ENCODE results near the gene DMGDH. TPM values are rescaled to one million over a fixed set of nuclear protein-coding genes. Genes with fewer than 3 reads are reported as not detected.

DMGDH gene
- total and polyA plus RNA-seq, 8 donors: 0.38 to 5.3 (median 1.8) TPM; not detected in 1

DNA sequence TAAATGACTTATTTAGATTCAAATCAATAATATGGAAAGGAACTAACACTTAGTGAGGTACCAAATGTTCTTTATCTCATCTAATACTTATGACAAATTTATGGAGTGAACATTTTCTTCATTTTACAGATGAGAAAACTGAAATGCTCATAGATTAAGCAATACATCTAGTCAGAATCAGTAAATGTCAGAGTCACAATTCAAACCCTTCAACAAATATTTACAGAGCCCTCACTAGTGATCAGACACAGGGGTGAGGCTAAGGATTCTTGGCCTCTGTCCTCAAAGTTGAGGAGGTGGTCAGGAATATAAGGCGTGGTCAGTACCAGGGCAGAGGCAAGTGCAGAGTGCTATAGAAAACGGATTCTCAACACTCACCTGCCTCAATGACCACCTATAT lies 54.8 kb downstream of the DMGDH start:
- peaks cover 0 to 14% (median 0%) of the 10 kb centered on the region in 4 donors for H3K9me3 ChIP-seq
- no peak overlapping the region for H3K4me3 ChIP-seq
- WGBS, 5 donors: 78 to 88% (median 83%) methylated on average over 2 of the region's 2 CpGs
- H3K36me3 ChIP-seq: no peaks in the 10 kb centered on the region
- no peak for TF ChIP-seq POLR2AphosphoS5 (IDR thresholded peaks at IDR 0.05)
- TF ChIP-seq EP300 (IDR thresholded peaks at IDR 0.05): no peak
- no peak for TF ChIP-seq POLR2A (IDR thresholded peaks at IDR 0.05)
- no peak for TF ChIP-seq CTCF (IDR thresholded peaks at IDR 0.05)
- DNase-seq: no peak
- no peak overlapping the region for H3K27ac ChIP-seq
- H3K4me1 ChIP-seq: no peaks in the 10 kb centered on the region
- no peaks in the 10 kb centered on the region for H3K27me3 ChIP-seq
- intact Hi-C loops (cut with DNase I; ENCODE audit: low total_unique reads): no loop called here

DNA sequence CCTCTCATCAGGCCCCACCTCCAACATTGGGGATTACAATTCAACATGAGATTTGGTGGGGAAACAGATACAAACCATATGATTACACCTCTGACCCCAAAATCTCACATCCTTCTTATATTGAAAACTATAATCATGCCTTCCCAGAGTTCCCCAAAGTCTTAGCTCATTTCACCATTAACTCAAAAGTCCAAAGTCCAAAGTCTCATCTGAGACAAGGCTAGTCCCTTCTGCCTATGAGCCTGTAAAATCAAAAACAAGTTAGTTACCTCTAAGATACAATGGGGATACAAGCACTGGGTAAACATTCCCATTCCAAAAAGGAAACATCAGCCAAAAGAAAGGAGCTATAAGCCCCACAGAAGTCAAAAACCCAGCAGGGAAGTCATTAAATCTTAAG lies 57.6 kb downstream of the DMGDH start:
- TF ChIP-seq POLR2A (IDR thresholded peaks at IDR 0.05) (no peak), CTCF (IDR thresholded peaks at IDR 0.05) (no peak), EP300 (IDR thresholded peaks at IDR 0.05) (no peak), POLR2AphosphoS5 (IDR thresholded peaks at IDR 0.05) (no peak)
- peaks cover 0 to 14% (median 0%) of the 10 kb centered on the region in 4 donors for H3K9me3 ChIP-seq
- intact Hi-C loops (cut with DNase I; ENCODE audit: low total_unique reads): no loop called here

DNA sequence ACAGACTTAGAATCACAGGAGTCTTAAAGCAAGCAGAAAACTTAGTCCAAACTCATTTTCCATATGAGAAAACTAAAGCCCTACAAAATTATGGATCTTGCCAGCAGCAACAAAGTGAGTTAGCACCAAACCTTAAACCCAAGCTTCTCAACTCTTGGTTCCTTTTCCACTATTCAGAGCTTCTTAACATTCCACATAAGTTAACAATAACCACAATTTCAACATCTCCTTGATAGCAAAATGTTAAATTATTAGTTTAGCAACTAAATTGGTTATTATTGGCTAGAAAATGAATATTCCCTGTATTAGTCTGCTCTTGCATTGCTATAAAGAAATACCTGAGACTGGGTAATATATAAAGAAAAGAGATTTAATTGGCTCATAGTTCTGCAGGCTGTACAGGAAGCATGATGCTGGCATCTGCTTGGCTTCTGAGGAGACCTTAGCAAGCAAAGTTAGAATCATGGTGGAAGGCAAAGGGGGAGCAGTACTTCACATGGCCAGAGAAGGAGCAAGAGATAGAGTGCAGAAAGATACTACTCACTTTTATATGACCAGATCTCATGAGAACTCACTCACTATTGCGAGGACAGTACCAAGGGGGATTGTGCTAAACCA lies 58.1 kb downstream of the DMGDH start:
- no peaks in the 10 kb centered on the region for H3K36me3 ChIP-seq
- intact Hi-C loops (cut with DNase I; ENCODE audit: low total_unique reads): no loop called here
- no peak overlapping the region for H3K27ac ChIP-seq
- WGBS, 5 donors: 77 to 100% (median 100%) methylated on average over 1 of the region's 1 CpG
- no peaks in the 10 kb centered on the region for H3K27me3 ChIP-seq
- H3K9me3 ChIP-seq: peaks cover 0 to 14% (median 0%) of the 10 kb centered on the region in 4 donors
- DNase-seq: no peak
- H3K4me3 ChIP-seq: no peak overlapping the region
- no peaks in the 10 kb centered on the region for H3K4me1 ChIP-seq
- TF ChIP-seq POLR2AphosphoS5 (IDR thresholded peaks at IDR 0.05): no peak
- no peak for TF ChIP-seq CTCF (IDR thresholded peaks at IDR 0.05)
- TF ChIP-seq EP300 (IDR thresholded peaks at IDR 0.05): no peak
- no peak for TF ChIP-seq POLR2A (IDR thresholded peaks at IDR 0.05)

More for the DNA sequence above, 57.6 kb downstream of the DMGDH start:
- Histone ChIP-seq H3K4me3 (no peak overlapping the region), H3K27ac (no peak overlapping the region), H3K27me3 (no peaks in the 10 kb centered on the region), H3K4me1 (no peaks in the 10 kb centered on the region), H3K36me3 (no peaks in the 10 kb centered on the region)
- no peak for DNase-seq

DNA sequence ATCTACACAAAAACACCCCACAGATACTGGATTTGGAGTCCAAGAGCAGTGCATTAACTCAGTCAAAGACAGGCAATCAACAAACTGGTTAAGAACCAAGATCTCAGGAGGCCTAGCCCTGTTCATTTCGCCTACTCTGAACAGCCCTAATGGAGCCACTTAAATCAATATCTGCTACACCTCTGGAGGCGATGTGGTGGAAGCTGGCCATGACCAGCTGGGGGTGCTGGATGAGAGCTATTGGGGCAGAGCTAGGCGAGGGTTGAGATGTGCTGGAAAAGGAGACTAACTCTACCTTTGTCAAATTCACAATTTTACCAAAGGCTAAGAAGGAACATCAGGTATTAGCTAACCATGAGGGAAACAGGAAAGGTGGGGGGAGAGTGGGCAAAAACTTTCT lies 61.1 kb downstream of the DMGDH start:
- intact Hi-C loops (cut with DNase I; ENCODE audit: low total_unique reads): no loop called here
- Histone ChIP-seq H3K4me1 (no peaks in the 10 kb centered on the region), H3K4me3 (no peak overlapping the region), H3K36me3 (no peaks in the 10 kb centered on the region), H3K27me3 (no peaks in the 10 kb centered on the region), H3K27ac (no peak overlapping the region), H3K9me3 (peaks cover 0 to 10% (median 0%) of the 10 kb centered on the region in 4 donors)
- TF ChIP-seq POLR2A (IDR thresholded peaks at IDR 0.05): no peak
- no peak for TF ChIP-seq CTCF (IDR thresholded peaks at IDR 0.05)
- no peak for TF ChIP-seq EP300 (IDR thresholded peaks at IDR 0.05)
- TF ChIP-seq POLR2AphosphoS5 (IDR thresholded peaks at IDR 0.05): no peak
- 31 to 95% (median 69%) methylated on average over 3 of the region's 3 CpGs for WGBS, 5 donors
- DNase-seq: no peak
